KMS-11 (cell line): ENCODE data around the gene FKBP2.

ENCODE experiments used
- H2AFZ ChIP-seq: fragments of 200-600 bp; sonication (generic); 2 replicates; pipeline ENCODE4 v1.6.1; 2016; ENCODE audit warnings: antibody characterized with exemption, mixed run types, low read depth
- H3K27ac ChIP-seq: fragments of 200-600 bp; sonication (generic); 2 replicates; pipeline ENCODE4 v1.6.1; 2016; ENCODE audit warnings: mild to moderate bottlenecking, mixed run types
- H3K27me3 ChIP-seq: fragments of 200-600 bp; sonication (generic); 2 replicates; pipeline ENCODE4 v1.6.1; 2017; ENCODE audit warnings: mild to moderate bottlenecking, low read depth, mixed run types, moderate library complexity; ENCODE audit not compliant: insufficient read depth
- H3K36me3 ChIP-seq: fragments of 200-600 bp; sonication (generic); 2 replicates; pipeline ENCODE4 v1.6.1; 2017; ENCODE audit warnings: mild to moderate bottlenecking, mixed run types; ENCODE audit not compliant: insufficient read depth
- H3K4me1 ChIP-seq: fragments of 200-600 bp; sonication (generic); 2 replicates; pipeline ENCODE4 v1.6.1; 2016; ENCODE audit warnings: mild to moderate bottlenecking, low read depth, mixed run types; ENCODE audit not compliant: poor library complexity, severe bottlenecking
- H3K4me2 ChIP-seq: fragments of 200-600 bp; sonication (generic); 2 replicates; pipeline ENCODE4 v1.7.0; 2016; ENCODE audit warnings: mild to moderate bottlenecking, mixed run types
- H3K4me3 ChIP-seq: fragments of 200-600 bp; sonication (generic); IDR thresholded peaks from 2 replicates; pipeline ENCODE4 v1.6.1; 2017; ENCODE audit warnings: low read depth, low read length, mixed read lengths; ENCODE audit not compliant: insufficient read depth
- H3K79me2 ChIP-seq: fragments of 200-600 bp; sonication (generic); 2 replicates; pipeline ENCODE4 v1.6.1; 2016; ENCODE audit warnings: low read depth, mixed run types; ENCODE audit not compliant: insufficient read depth
- H3K9ac ChIP-seq: fragments of 200-600 bp; sonication (generic); 2 replicates; pipeline ENCODE4 v1.6.1; 2016; ENCODE audit warnings: mild to moderate bottlenecking, mixed run types
- H4K20me1 ChIP-seq: fragments of 200-600 bp; sonication (generic); 2 replicates; pipeline ENCODE4 v1.6.1; 2016; ENCODE audit warnings: mild to moderate bottlenecking, mixed run types; ENCODE audit not compliant: insufficient read depth
- TF ChIP-seq, protein P1 (sequence below): fragments of 200-600 bp; sonication (generic); conservative IDR thresholded peaks from 2 replicates; pipeline ENCODE4 v1.6.1; 2017; ENCODE audit warnings: low read depth, mild to moderate bottlenecking, antibody characterized with exemption, low read length, moderate library complexity, mixed read lengths

FKBP2 gene

DNA sequence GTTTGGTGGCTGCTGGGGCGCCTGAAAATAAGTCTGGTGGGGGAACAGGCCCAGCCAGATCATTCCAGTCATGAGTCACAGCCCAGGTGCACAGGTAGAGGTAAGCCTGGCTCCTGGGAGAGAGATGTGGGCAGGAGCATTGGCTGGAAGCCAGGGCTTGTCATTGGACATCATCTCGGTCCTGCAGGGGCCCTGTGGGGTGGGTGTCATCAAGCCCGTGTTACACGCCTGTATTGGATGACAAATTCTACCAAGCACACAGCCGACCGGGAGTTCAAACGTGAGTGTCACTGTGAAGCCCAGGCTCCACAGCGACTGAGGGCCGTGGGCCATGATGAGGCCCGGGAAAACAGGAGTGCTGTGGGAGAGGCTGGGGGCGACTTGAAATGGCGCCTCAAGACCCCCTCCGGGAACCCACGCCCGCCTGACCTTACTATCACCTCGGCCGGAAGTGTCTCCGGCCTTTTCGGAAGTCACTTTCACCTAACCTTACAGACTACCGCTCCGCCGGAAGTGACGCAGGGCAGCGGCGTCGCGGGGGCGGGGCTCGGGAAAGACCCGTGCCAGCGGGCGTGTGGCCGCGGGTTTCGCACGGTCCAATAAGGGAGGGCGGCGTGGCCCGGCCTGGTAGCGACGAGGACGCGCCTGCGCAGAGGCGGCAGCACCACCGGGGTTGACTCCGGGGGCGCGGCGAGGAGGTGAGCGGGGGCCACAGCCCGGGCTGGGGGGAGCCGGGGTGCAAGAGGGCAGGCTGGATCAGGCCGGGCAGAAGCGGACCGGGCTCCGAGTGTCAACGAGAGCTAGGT lies at the start of gene FKBP2:
FKBP2 (plus strand) TSS at position 661 of the 806 bp plus-strand sequence. CDS start 1,293 bp downstream, outside the sequence.
- peak within 1 kb of the TSS; percentile 78 for H3K27ac ChIP-seq
- H2AFZ ChIP-seq, result peak within 1 kb of the TSS; percentile 52
- peak within 1 kb of the TSS; percentile 86 for H3K4me2 ChIP-seq
- TF ChIP-seq, protein P1, sequence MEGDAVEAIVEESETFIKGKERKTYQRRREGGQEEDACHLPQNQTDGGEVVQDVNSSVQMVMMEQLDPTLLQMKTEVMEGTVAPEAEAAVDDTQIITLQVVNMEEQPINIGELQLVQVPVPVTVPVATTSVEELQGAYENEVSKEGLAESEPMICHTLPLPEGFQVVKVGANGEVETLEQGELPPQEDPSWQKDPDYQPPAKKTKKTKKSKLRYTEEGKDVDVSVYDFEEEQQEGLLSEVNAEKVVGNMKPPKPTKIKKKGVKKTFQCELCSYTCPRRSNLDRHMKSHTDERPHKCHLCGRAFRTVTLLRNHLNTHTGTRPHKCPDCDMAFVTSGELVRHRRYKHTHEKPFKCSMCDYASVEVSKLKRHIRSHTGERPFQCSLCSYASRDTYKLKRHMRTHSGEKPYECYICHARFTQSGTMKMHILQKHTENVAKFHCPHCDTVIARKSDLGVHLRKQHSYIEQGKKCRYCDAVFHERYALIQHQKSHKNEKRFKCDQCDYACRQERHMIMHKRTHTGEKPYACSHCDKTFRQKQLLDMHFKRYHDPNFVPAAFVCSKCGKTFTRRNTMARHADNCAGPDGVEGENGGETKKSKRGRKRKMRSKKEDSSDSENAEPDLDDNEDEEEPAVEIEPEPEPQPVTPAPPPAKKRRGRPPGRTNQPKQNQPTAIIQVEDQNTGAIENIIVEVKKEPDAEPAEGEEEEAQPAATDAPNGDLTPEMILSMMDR, result no peak
- H4K20me1 ChIP-seq, result no peaks in the 10 kb centered on the region
- H3K79me2 ChIP-seq, result peaks cover 24% of the 10 kb centered on the region
- no peak within 1 kb of the TSS for H3K4me3 ChIP-seq
- H3K36me3 ChIP-seq, result peaks cover 4% of the 10 kb centered on the region; the same call in 1 of the 2 replicates
- peaks cover 37% of the 10 kb centered on the region for H3K4me1 ChIP-seq
- H3K27me3 ChIP-seq, result no peaks in the 10 kb centered on the region
- H3K9ac ChIP-seq, result peak within 1 kb of the TSS; percentile 66

- H3K4me2 ChIP-seq, result no peak overlapping the region
- H2AFZ ChIP-seq, result no peak overlapping the region
- no peak overlapping the region for H3K4me3 ChIP-seq
- H4K20me1 ChIP-seq, result peaks cover 22% of the 10 kb centered on the region
- peaks cover 11% of the 10 kb centered on the region; the same call in 1 of the 2 replicates for H3K79me2 ChIP-seq
- no peaks in the 10 kb centered on the region for H3K27me3 ChIP-seq
- H3K27ac ChIP-seq, result no peak overlapping the region
- H3K9ac ChIP-seq, result no peak overlapping the region
- H3K4me1 ChIP-seq, result peaks cover 5% of the 10 kb centered on the region
- TF ChIP-seq, protein P1, result no peak
- H3K36me3 ChIP-seq, result peaks cover 48% of the 10 kb centered on the region; the same call in 1 of the 2 replicates
These were observed 48.5 kb upstream of the FKBP2 start for GRCh38 chr11:64192434-64192833.

DNA sequence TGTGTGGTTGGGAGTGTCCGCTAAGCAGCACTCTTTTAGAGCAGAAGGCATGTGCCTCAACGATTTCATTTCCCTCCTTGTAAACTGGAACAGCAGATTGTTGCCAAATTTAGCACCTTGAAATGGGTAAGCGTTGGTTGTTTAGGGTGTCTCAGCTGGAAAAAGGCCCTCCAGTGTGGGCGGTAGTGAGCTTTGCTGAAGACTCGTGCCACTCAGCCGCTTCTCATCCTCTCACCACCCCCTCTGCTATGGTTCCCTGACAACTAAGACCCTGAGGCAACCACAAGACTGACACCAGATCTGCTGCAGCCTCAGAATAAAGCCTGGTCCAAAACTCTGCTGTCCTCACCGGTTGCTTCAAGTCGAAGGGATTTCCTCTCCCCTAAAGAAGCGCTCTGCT lies 44.3 kb upstream of the FKBP2 start:
- Histone ChIP-seq H3K27me3 (no peaks in the 10 kb centered on the region), H3K36me3 (peaks cover 61% of the 10 kb centered on the region; the same call in 1 of the 2 replicates), H3K27ac (0 out of 2 replicates have a peak overlapping the region, but pooled peaks have one; percentile 11), H2AFZ (no peak overlapping the region), H3K9ac (no peak overlapping the region), H3K4me3 (no peak overlapping the region), H3K4me2 (no peak overlapping the region), H3K4me1 (peaks cover 5% of the 10 kb centered on the region), H4K20me1 (peaks cover 11% of the 10 kb centered on the region; the same call in 1 of the 2 replicates), H3K79me2 (peaks cover 16% of the 10 kb centered on the region)
- TF ChIP-seq, protein P1, result no peak

DNA sequence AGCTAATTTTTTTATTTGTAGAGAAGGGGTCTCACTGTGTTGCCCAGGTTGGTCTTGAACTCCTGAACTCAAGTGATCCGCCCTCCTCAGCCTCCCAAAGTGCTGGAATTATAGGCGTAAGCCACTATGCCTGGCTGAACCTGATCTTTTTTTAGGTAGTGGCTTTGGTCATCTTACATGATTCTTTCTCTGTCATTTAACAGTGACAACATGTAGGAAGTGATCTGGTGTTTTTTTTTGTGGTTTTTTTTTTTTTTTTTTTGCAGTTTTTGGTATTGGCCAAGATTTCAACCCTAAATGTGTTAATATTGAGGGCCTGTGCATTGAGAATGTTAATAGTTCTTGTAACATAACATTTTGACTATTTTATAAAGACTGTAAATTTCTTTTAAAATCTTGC lies 42.4 kb upstream of the FKBP2 start:
- TF ChIP-seq, protein P1, result no peak
- Histone ChIP-seq H3K27ac (no peak overlapping the region), H3K79me2 (peaks cover 19% of the 10 kb centered on the region), H4K20me1 (no peaks in the 10 kb centered on the region), H2AFZ (no peak overlapping the region), H3K27me3 (no peaks in the 10 kb centered on the region), H3K4me3 (no peak overlapping the region), H3K4me1 (peaks cover 11% of the 10 kb centered on the region), H3K4me2 (no peak overlapping the region), H3K36me3 (peaks cover 61% of the 10 kb centered on the region; the same call in 1 of the 2 replicates), H3K9ac (no peak overlapping the region)
